ENCODE data around the gene MMAB. TPM values are rescaled to one million over a fixed set of nuclear protein-coding genes. Genes with fewer than 3 reads are reported as not detected.

The MMAB gene
- total RNA-seq, 1 donor from 2014 or later: 62.8 TPM

GRCh38 chr12:109562871-109563270 is 10.4 kb downstream of the MMAB start:
- no peak overlapping the region for H3K4me3 Mint-ChIP-seq
- peaks cover 6% of the 10 kb centered on the region for H3K9me3 Mint-ChIP-seq
- TF ChIP-seq CTCF (IDR thresholded peaks at IDR 0.05): no peak
- H3K4me1 Mint-ChIP-seq: no peaks in the 10 kb centered on the region
- H3K27ac Mint-ChIP-seq: no peak overlapping the region
- intact Hi-C loops (cut with micrococcal nuclease): no loop called here
- DNase-seq: no peak
- H3K36me3 Mint-ChIP-seq (ENCODE audit: low read depth): peaks cover 63% of the 10 kb centered on the region
- CTCF ChIA-PET: no interaction called here
- H3K27me3 Mint-ChIP-seq: no peaks in the 10 kb centered on the region
- POLR2A ChIA-PET: no interaction called here
- ATAC-seq (ENCODE audit: low read depth): no peak

- Mint-ChIP-seq H3K36me3 (ENCODE audit: low read depth) (peaks cover 53% of the 10 kb centered on the region), H3K4me1 (no peaks in the 10 kb centered on the region), H3K27ac (no peak overlapping the region), H3K4me3 (no peak overlapping the region), H3K27me3 (no peaks in the 10 kb centered on the region), H3K9me3 (peaks cover 6% of the 10 kb centered on the region)
- POLR2A ChIA-PET: no interaction called here
- DNase-seq: no peak
- no peak for ATAC-seq (ENCODE audit: low read depth)
- TF ChIP-seq CTCF (IDR thresholded peaks at IDR 0.05): no peak
- CTCF ChIA-PET: no interaction called here
- intact Hi-C loops (cut with micrococcal nuclease): no loop called here
Measured at GRCh38 chr12:109561711-109562030, 11.6 kb downstream of the MMAB start.

GRCh38 chr12:109560867-109561710 is 12.2 kb downstream of the MMAB start:
- peaks cover 6% of the 10 kb centered on the region for H3K9me3 Mint-ChIP-seq
- H3K4me1 Mint-ChIP-seq: no peaks in the 10 kb centered on the region
- H3K27ac Mint-ChIP-seq: no peak overlapping the region
- peaks cover 49% of the 10 kb centered on the region for H3K36me3 Mint-ChIP-seq (ENCODE audit: low read depth)
- intact Hi-C loops (cut with micrococcal nuclease): no loop called here
- no peak for TF ChIP-seq CTCF (IDR thresholded peaks at IDR 0.05)
- H3K4me3 Mint-ChIP-seq: no peak overlapping the region
- ATAC-seq (ENCODE audit: low read depth) (no peak), DNase-seq (no peak)
- no peaks in the 10 kb centered on the region for H3K27me3 Mint-ChIP-seq
- ChIA-PET POLR2A (no interaction called here), CTCF (no interaction called here)

- TF ChIP-seq CTCF (IDR thresholded peaks at IDR 0.05): no peak
- no peaks in the 10 kb centered on the region for H3K4me1 Mint-ChIP-seq
- DNase-seq (no peak), ATAC-seq (ENCODE audit: low read depth) (no peak)
- no peak overlapping the region for H3K27ac Mint-ChIP-seq
- CTCF ChIA-PET: no interaction called here
- peaks cover 37% of the 10 kb centered on the region for H3K36me3 Mint-ChIP-seq (ENCODE audit: low read depth)
- H3K4me3 Mint-ChIP-seq: no peak overlapping the region
- intact Hi-C loops (cut with micrococcal nuclease): no loop called here
- H3K9me3 Mint-ChIP-seq: peaks cover 6% of the 10 kb centered on the region
- H3K27me3 Mint-ChIP-seq: no peaks in the 10 kb centered on the region
- POLR2A ChIA-PET: no interaction called here
Measured at GRCh38 chr12:109559601-109560000, 13.7 kb downstream of the MMAB start.

- peaks cover 6% of the 10 kb centered on the region for H3K9me3 Mint-ChIP-seq
- H3K27ac Mint-ChIP-seq: no peak overlapping the region
- intact Hi-C loops (cut with micrococcal nuclease): no loop called here
- TF ChIP-seq CTCF (IDR thresholded peaks at IDR 0.05): no peak
- H3K27me3 Mint-ChIP-seq: no peaks in the 10 kb centered on the region
- POLR2A ChIA-PET: no interaction called here
- H3K4me3 Mint-ChIP-seq: no peak overlapping the region
- H3K36me3 Mint-ChIP-seq (ENCODE audit: low read depth): peaks cover 32% of the 10 kb centered on the region
- DNase-seq (no peak), ATAC-seq (ENCODE audit: low read depth) (no peak)
- H3K4me1 Mint-ChIP-seq: no peaks in the 10 kb centered on the region
- CTCF ChIA-PET: no interaction called here
Measured at GRCh38 chr12:109559200-109559505, 14.2 kb downstream of the MMAB start.
